Measurements from ENCODE around the gene CEP164. TPM values are rescaled to one million over a fixed set of nuclear protein-coding genes. Genes with fewer than 3 reads are reported as not detected.

The CEP164 gene
- total and polyA plus RNA-seq, 2 of the 8 experiments (the other 6 are each of a cell fraction or from before 2014, with no cell fraction given) = 8.4 to 20.8 TPM

GRCh38 chr11:117319214-117319840 lies 8.3 kb upstream of the CEP164 start (continued):
- TF ChIP-seq CBX8 (IDR thresholded peaks at IDR 0.05; ENCODE audit: borderline replicate concordance, low read depth, low read length) (no peak), E2F6 (IDR thresholded peaks at IDR 0.05) (no peak), JUND (IDR thresholded peaks at IDR 0.05; ENCODE audit: low read length) (no peak)
